ENCODE measurements around the gene NINL.

- no peak for TF ChIP-seq CTCF (IDR thresholded peaks at IDR 0.05; ENCODE audit: poor library complexity)
- no peak for TF ChIP-seq EZH2phosphoT487 (IDR thresholded peaks at IDR 0.05; ENCODE audit: low read depth, severe bottlenecking, unreplicated experiment)
These were observed 92.2 kb downstream of the NINL start for GRCh38 chr20:25493137-25493536.
